CD4-positive, alpha-beta T cell treated with Interleukin-15 for 1 hour (primary cell): Measurements from ENCODE around the gene AGPAT1.
A peak's percentile ranks its signal among the peaks of the same experiment; 100 is the strongest.
"Not testable (repeated sequence)": the region's sequence is repeated elsewhere in the genome, so short reads cannot be mapped to it uniquely, and the experiment has no call there.

Experiments
- DNase-seq: peaks from one replicate; pipeline ENCODE4 v3.0.0-alpha.2; 2020

AGPAT1 gene

DNA sequence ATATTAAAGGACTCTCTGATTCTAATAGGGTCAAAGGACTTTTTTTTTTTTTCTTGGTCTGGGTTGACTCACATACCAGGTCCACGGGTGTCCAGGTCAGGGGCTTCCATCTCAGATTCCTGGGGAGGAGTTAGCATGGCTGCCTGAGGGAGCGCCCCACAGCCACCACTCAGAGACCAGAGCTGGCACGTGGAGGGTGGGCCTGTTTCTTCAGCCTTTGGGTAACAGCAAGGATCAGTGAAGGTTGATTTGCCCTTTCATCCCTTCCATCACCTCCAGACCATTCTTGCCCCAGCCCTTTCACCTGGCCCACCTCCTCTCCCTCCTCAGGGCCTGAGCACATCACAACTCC is 22.4 kb upstream of the AGPAT1 start:
- DNase-seq: no peak

DNA sequence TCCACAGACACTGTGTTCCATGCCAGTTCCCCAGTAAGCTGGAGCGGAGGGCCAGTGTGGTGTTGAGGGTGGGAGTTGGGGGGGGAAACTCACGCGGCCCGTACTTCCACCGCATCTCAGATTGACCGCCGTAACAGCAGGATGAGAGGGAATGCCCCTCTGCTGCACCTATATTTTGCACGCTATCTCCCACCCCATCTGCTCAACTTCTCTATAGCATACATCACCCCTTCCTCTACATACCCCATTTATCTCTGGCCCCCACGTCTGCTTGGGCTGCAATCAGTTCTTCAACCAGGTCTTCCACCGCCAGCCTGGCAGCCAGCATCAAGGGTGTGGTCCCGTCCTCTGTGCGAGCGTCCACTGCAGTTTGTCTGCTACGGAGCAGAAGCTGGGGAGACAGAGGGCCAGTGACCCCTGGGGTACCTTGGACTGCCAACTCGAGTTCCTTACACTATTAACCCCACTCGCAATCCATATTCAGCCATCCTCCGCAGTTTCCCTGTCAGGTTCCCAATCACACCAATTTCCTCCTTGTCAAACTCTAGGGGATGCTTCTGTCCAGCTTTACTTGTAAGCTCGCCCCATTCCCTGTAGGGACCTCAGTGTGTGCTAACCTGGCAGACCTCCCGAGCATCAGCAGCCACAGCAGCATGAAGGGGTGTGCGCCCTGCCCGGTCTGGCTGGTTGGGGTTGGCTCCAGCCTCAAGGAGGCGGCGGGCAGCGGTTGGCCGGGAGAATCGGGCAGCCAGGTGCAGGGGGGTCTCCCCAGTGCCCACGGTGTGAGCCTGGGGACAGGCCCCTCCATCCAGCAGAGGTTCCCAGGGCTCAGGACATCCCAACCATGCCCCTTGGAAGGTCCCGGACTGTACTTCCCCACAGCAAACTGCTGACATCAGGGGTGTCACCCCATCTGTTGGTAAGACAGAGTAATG is 21.1 kb upstream of the AGPAT1 start:
- peak; percentile 62 for DNase-seq

DNA sequence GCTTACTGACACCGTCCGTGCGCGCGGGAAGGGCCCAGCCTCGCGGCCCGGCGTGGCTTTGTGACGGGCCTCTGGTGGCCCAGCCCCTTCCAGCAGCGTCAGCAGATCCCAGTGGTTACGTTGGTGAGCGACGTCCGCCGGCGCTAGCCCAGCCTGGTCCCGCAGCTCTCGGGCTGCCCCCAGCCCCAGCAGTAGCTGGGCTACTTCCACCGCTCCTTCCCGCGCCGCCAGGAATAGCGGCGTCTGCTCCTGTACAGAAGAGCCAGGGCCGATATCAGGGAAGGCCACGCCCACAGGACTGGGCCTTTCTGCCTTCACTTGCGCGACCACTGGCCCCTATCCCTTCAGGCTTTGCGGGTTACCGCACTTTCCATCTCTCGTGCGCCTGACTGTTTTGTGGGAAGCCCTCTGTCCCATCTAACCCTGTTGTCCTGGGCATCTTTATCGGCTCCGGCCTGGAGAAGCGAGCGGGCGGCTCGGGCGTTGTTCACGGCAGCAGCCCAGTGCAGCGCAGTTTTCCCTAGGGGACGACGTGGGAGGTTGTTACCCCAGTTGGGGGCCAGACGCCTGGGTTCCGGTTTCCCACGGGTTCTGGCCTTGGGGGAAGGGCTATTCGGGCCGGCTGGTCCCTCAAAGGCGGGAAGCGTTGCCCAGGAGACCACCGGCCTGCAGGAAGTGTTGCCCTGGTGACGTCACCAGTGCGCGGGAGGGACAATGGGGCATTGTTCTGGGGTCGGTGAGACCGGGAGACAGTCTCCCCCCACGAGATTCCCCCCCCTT is 20.2 kb upstream of the AGPAT1 start:
- DNase-seq: peak; percentile 89

DNA sequence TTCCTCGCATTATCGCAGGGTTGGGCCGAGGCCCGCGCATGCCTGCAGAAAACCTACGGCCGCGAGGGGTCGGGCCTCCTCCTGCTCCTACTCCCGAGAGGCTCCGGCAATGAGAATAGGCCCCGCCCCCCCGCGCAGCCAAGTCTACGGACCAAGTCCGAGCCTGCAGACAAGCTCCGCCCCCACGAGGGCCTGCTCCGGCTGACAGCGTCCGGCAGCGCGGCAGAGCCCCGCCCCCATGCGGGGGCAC is 19.7 kb upstream of the AGPAT1 start:
- DNase-seq: peak; percentile 100

DNA sequence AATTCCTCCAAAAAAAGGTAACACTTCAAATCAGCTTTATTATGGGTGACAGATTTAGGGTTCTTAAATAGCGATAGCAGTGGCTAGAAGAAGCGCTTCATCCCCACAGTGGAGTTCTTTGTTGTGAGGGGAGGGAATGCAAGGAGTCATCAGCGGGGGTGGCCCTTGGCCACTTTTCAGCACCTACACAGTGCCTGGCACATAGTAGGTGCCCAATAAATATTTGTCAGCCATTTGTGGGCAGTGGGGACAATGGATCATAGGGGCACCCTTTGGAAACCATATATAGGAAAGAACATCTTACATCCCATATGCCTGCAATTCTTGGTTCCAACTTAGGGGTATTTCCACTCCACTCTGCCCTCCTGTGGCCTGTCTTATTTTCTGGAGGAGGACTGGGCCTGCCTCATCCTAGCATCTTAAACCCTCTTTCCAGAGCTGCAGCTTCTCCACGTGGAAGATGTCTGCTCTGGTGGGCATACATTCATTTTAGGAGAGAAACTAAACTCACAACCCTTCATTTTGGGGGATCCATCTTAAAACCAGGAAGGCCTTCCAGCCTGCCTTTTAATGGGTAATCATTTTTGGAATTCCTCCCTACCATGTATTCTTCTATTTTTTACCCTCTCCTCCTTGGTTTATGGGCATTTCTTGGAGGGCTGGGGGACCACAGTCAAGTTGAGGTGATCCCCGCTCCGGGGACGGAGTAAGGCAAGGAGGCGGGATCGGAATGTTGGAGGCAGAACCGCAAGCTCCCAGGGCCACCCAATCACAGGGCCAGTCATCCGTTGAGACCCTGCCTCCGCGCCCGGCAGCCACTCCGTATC is 19.2 kb upstream of the AGPAT1 start:
- DNase-seq: no peak

DNA sequence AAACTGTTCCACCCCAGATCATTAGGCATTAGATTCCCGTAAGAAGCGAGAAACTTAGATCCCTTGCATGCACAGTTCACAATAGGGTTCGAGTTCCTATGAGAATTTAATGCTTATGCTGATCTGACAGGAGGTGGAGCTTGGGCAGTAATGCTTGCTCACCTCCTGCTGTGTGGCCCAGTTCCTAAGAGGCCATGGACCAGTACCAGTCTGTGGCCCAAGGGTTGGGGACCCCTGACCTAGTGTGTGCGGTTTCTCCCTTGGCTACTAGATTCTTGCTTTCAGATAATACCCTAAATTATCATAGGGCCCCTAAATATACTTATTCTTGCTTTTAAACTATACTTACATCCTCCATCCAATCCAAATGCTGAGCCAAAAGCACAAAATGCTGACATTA is 18.5 kb upstream of the AGPAT1 start:
- no peak for DNase-seq

DNA sequence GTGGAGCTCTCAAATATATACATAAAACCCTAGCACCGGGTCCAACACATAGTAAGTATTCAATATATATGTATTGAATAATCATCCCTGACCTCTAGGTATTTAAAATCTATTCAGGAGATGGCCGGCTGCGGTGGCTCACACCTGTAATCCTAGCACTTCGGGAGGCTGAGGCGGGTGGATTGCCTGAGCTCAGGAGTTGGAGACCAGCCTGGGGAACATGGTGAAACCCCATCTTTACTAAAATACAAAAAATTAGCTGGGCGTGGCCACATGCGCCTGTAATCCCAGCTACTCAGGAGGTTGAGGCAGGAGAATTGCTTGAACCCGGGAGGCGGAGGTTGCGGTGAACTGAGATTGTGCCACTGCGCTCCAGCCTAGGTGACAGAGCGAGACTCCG is 17.2 kb upstream of the AGPAT1 start:
- DNase-seq: not testable (repeated sequence)

DNA sequence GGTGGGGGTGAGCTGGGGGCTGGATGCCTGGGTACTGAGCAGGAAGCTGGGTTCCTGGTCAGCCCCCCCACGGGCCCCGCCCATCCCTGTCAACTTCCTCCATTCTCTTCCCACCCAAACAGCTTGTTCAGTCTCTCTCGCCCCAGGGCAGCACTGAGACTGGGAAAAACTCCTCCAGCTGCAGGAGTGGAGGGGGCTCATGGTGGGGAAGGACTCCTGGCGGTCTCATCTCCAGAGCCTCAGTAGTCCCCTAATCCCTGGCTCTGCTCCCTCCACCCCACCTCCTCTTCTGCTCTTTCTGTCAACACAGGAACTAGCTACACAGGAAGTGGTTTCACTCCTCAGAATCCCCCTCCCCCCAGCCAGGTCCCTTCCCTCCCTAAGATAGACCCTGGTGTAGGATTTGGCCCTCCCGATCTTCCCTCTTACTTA is 16.7 kb upstream of the AGPAT1 start, which contains the start of gene GPSM3:
Gene GPSM3 (minus strand): TSS at position 36 of the 432 bp plus-strand sequence. CDS start 130 bp downstream, outside the sequence.
- DNase-seq: peak; percentile 59

DNA sequence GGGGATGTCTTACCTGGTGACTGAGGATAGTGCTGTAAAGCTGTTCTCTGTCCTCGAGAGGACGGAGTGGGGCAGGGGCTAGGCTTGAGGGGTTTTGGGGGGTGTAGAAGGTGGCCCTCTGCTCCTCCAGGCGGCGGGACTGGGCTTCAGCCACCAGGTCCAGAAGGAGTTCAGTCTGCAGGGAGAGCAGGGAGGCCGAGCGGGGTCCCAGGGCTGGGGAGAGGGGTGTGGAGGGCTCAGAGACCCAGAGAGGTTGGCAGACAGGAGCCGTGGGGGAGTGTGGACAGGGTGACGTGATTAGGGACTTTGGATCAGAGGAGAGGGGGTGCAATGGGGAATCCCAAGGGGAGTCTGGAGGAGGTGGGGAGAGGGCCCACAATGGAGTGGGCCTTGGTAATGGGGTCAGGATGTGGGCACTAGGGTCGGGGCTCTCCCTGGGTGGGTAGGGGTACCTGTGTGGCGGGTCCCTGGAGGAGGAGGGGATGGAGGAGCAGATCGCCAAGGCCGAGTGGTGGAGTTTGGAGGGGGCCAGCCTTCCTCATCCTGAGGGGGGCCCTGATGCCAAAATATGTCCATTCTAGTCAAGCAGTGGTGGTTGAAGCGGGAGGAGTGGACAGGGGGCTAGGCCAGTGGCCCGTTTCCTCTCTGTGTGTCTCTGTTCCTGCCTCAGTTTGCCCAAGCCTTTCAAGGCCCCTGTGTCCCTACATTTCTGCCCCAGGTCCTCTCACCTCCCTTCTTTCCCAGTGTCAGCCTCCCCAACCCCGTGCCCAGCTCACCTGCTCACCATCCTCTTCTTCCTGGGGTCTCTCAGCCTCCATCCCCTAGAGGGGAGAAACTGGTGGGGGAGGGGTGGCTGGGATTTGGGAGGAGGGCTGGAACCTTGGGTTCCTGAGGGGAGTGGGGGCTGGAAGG is 16.1 kb upstream of the AGPAT1 start:
- peak; percentile 53 for DNase-seq

DNA sequence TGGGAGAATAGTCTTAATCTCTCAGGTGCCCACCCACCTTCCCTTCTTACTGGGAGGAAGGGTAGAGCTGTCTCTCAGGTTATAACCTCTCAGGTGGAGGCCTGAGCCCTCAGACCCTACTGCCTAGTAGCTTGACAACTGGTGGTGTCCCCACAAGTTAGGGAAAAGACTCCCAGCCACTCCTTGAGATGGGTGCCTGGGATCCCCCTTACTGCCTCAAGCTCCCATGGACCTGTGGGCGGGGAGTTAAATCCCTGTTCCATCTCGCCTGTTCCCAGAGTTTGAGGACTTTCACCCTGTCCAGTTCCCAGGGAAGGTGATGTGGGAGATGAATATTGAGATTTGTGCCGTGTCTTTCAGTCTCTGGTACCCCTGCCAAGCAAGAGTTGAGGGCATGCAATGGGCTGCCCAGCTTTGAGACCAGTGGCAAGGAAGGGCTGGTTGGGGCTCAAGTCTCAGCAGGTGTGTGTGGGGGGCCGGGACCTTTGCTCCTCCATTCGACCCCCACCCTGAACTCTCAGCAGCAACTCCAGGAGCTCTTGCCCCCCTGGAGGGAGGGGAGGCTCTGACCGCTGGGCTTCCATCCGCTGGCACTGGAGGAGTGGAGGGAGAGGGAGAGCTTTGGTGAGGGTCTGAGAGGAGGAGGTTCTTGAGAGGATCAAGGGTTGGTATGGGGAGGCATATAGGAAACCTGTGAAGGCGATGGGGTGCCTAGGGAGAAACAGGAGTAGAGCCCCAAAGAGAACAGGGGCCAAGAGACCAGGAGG is 15.2 kb upstream of the AGPAT1 start:
- no peak for DNase-seq

DNA sequence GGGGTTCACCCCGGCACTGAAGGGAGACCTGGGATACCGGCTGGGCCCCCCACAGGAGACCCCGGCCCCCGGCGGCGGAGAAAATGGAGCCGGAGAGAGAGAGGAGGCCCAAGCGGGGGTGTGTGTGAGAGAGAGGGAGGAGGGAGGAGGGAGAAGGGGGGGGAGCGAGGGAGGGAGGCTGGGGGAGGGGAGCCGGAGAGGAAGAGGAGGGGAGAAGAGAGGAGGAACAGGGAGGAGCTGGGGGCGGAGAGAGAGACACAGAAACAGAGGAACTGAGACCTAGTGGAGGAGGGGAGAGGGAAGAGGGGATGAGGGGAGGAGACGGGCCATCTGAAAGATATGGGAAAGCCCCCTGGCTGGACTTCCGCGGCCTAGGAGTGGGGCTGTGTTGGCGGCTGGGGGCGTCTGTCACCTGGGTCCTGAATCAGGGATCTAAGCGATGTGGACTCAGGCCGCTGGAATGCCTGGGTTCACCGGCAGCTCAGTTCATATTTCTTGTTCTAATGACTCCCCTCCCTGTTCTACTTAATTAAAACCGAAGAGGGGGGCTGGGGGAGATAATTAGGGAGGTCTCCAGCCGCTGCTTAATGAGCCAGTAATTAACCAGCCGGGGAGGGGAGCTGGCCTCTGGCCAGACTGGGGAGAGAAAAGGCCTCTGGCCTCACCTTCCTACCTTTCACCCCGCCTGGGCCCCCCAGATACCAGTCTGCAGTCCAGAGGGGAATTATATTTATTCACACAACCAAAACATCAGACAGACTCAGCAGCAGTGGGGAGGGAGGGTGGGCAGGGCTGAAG is 14.4 kb upstream of the AGPAT1 start, which contains the start of gene PBX2:
Gene PBX2 (minus strand): TSS at position 149 of the 798 bp plus-strand sequence. CDS start 287 bp downstream, outside the sequence.
- DNase-seq: peak; percentile 94

DNA sequence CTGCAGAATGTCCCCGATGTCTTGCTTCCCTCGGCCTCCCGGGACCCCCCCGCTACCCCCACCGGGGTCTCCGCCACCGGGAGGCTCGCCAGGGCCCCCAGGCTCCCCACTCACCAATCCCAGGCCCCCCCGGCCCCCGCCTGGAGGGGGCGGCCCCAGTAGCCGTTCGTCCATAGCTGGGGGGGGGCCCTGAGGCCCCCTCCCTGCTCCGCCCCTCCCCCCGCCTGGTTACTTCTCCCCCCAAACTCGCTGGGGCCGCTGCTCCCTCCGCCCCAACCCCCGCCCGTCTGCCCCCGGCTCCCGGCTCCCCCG is 13.8 kb upstream of the AGPAT1 start:
- no peak for DNase-seq

DNA sequence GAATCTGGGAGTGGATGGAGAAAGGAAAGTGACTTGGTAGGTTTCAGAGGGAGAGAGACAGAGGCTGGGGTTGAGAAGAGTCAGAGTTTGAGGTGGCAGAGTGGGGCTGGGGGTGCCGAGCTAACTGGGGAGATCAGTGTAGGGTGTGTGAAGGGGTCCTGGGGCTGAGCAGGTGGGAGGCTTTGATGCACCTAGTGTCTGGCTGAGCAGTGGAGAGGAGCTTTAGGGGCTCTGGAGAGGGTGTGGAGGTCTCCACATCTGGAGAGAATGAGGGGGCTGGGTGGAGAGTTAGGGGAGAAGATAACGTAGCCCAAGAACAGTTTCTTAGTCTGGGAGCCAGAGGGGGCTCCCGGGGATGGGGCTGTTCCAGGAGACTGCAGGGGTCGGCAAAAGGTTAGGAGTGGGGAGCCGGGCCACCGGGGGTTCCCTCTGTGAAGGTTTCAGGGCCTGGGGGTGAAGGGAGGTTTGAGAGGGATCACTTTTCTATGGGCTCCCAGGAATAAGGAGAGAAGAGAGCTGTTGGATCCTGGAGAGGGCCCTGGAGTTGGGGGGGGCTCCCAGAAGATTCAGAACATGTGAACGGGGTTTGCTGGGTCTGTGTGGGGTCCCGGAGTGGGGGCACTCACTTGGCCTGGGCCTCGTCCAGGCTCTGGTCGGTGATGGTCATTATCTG is 13.3 kb upstream of the AGPAT1 start:
- no peak for DNase-seq

DNA sequence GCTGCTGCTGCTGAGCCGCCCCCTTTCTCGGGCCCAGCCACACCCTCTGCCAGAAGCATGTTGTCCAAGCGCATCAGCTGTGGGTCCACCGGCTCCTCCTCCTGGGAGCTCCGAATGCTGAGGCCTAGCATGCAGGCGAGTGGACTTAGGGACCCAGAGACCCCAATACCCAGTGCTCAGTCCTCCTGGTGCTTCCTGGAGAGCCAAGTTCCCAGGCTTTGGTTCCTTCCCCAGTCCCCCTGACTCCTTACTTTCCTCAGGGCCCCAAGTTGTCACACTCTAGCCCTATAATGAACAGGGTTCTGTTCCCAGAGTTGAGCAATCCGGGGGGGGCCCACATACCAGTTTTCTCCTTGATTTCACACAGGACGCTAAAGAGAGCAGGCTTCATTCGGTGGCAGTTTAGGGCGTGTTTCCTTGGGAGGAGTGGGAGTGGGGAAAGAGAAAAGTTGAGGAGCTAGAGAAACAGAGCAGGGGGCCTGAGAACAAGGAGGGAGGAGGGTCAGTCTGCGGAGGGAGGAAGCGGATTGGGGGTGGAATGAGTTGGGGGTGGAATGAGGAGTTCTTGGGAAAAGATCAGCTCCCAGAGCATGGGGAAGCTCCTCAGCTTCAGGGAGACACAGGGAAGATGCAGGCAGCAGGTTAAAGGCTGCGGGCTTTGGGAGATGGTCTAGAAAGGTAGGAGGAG is 12.6 kb upstream of the AGPAT1 start:
- DNase-seq: no peak

DNA sequence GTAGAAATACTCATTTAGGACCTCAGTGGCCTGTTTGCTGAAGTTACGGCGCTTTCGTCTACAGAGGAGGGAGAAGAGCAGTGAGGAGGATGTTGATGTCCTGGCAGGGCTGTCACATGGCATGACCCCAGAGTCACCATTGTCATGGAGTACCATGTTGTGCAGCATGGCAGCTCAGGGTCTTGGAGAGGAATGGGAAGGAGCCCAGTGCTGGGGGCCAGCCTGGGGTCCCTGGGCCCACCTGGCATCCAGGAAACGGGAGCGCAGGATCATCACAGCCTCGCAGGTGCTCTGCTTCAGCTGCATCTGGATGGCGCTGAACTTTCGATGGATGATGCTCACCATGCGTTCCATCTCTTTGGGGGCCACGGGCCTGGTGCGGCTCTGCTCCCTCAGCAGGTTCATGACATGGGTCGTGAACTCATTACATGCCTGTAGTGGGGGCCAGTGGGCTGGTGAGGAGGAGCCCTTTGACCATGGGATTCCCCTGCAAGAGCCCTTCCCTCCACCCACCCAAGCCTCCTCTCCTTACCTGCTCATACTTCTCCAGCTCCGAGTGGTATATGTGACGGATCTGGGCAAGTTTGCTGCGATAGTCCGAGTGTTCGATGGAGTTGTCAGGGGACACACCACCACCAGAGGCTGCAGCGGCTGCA is 12.0 kb upstream of the AGPAT1 start:
- DNase-seq: not testable (repeated sequence)

DNA sequence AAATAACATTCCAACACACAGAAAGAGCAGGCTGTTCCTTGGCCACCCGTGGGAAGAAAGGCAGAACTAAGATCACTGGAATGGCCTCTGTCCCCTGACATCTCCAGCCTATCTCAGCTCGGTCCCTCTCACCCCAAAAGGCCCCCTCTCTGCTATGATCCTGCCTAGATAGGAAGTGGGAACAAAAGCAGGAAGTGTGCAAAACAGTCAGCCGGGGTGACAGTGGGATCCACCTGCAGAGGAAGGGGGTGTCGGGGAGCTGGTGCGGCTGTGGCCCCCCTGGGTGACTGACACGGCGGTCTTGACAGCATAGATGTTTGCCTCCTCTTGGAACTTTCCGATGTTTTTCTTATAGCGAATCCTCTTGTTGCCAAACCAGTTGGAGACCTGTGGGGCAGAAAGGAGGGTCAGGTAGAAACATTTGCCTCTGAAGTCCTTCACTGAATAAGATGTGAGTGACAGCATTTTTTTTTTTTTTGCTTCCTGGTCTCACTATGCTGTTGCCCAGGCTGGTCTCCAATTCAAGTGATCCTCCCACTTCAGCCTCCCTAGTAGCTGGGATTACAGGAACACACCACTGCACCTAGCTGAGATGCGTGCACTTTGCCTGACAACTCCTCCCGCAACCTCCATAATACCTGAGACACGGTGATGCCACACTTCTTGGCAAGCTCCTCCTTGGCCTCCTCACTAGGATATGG is 11.3 kb upstream of the AGPAT1 start:
- DNase-seq: peak; percentile 22

DNA sequence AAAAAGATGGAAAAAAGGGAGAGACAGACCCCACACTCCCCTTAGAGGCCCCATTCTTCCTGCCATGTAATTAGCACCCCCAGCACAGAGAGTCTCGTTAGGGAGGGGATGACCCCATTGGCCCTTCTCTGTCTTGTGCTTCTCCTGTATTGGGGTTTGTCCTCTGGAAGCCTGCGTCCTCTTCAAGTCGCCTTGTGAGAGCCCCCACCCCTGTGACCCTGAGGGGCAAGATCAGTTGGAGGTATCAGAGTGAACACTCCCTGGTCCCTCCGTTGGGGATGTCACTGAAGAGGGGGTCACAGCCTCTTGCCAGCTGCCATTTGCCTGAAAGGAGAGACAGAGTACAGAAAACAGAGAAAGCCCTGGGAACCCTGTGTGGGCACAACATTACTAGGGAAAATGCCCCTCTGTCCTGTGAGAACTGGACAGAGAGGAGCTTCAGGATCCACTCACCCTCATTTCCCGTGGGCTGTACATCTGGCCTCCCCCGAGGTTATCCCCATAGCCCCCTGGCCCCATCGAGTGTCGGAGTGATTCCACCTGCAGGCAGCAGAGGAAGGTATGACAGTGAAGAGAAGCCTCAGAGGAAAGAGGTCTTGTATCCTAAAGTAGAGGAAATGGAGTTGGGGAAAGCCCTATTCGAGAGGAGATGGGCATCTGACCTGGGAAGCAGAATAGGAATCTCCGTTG is 10.4 kb upstream of the AGPAT1 start:
- DNase-seq: not testable (repeated sequence)
